Stimulated activated CD4-positive, alpha-beta T cell treated with anti-CD3 and anti-CD28 coated beads, Interleukin-4, amount 100 ng/mL, for 24 hours (primary cell): ENCODE measurements around the gene CNBP.
"Not testable (repeated sequence)": the region's sequence is repeated elsewhere in the genome, so short reads cannot be mapped to it uniquely, and the experiment has no call there.

Experiments
- DNase-seq: peaks from one replicate; pipeline ENCODE4 v3.0.0-alpha.2; 2020

CNBP gene

DNA sequence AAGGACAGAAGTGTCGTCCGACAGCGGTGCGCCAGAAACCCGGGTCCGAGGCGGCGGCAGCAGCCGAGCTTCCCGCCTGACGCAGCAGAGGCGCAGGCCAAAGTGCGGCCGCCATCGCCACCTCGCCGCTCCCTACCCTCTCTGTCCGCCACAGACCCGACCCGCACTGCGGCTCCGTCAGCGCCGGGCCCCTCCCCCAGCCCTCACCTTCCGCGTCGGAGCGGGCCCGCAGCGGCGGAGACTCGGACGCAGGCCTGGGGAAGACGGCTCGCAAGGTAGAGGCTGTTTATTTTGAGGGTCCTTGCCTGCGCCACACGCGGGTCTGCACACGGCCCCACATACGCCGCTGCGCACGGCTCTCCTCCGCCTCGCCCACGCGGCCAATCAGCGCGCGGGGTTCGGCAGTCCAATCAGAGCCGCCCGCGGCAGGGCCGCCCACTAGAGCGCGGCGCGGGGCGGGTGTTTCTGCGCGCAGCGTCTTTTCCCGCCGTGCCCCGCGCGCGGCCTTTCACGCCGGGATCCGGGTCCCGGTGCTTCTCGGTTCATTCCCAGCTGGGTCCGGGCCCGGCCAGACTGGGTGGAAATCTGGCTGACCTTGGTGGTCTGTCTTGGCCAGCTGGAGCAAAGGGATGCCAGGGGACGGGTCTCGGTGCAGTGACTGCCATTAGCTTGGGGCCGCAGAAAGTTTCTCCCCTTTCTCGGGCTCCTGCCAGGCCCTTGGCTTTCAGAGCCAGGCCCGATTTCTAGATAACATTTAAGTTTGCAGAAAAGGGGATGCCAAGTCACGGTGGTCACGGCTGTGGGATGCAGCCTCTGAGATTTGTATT is at the start of gene CNBP:
Gene CNBP, minus strand, starts transcription at position 328 of the 827 bp plus-strand sequence. CDS start 12,139 bp downstream, outside the sequence.
- peak; percentile 92 for DNase-seq

- no peak for DNase-seq
These were observed 47.8 kb upstream of the CNBP start for GRCh38 chr3:129231331-129232119.

- peak; percentile 41 for DNase-seq
These were observed 46.8 kb upstream of the CNBP start for GRCh38 chr3:129230311-129231019.

DNA sequence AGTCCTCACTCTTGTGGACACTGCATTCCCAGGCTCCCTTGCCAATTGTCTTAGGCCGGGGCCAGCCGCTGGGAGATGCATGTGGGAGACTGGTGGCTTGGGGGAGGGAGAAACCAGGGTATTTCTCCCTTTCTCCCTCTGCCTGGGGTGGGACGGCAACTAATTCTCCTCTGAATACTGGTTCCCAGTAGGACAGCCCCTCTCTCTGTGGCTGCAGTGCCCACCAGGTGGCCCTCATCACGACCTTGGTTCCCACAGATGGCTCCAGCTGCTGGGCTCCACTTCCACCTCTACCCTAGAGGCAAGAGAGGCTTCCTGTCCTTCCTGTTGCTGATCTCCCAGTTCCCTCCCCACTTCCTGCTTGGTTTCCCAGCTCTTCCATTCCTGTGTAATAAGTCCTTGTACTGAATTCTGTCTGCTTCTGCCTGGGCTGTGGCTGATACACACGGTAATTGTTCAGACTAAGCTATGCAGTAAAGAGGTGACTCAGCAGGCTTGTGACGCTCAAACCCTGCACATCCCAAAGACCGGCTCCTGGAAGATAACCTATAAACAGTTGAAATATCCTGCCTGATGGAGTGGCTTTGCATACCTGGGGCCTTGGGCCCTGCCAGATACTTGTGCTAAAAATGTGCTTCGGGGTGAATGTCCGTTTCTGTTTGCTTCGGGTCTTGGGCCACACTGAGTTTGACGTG is 45.3 kb upstream of the CNBP start:
- DNase-seq, result no peak

GRCh38 chr3:129226374-129226773 is 42.7 kb upstream of the CNBP start:
- DNase-seq, result no peak

- DNase-seq, result no peak
These were observed 41.3 kb upstream of the CNBP start for GRCh38 chr3:129224984-129225393.

DNA sequence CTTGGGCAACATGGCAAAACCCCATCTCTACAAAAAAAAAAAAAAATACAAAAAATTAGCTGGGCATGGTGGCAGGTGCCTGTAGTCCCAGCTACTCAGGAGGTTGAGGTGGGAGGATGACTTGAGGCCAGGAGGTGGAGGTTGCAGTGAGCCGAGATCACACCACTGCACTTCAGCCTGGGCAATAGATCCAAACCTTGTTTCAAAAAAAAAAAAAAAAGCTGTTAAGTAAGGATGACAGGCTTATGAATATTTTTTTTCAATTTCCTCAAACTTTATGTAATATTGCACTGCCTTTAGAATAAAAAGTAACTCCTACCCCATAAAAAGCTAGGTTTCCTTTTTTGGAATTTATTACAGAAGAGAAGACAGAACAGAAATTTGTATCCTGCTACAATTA is 40.7 kb upstream of the CNBP start:
- not testable (repeated sequence) for DNase-seq

DNA sequence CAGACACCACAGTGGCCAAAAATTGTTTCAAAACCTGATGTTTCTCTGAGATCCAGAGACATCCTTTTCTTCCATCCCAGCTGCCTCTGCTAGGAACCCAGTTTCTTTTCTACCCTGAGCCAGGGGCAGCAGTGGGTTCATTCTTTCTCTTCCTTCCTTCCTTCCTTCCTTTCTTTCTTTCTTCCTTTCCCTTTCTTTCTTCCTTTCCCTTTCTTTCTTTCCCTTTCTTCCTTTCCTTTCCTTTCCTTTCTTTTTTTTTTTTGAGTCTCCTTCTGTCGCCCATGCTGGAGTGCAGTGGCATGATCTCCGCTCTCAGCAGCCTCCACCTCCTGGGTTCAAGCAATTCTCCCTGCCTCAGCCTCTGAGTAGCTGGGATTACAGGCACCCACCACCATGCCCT is 35.0 kb upstream of the CNBP start:
- no peak for DNase-seq

GRCh38 chr3:129213238-129213637 is 29.5 kb upstream of the CNBP start:
- no peak for DNase-seq

- no peak for DNase-seq
These were observed 28.1 kb upstream of the CNBP start for GRCh38 chr3:129211772-129212171.

GRCh38 chr3:129211345-129211744 is 27.6 kb upstream of the CNBP start:
- no peak for DNase-seq

DNA sequence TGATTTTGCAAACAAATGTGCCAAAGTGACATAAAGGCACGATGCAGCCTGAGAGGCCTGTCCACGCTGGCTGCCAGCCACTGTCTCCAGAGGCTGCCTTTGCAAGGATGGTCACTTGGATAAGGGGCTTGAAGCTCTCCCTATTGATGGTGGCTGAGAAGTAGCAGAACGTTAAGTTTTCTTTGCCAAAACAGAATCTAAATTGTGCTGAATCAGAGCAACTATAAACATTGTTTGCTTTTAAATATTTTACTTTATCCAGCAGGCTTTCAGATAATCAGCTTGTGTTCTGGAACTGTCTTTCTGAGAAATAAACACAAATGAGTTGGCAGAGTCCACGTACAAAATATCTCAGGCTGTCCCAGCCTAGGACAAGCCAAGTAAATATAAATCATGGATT is 23.8 kb upstream of the CNBP start:
- no peak for DNase-seq

- no peak for DNase-seq
These were observed 21.6 kb upstream of the CNBP start for GRCh38 chr3:129205109-129205832.

GRCh38 chr3:129204473-129204872 is 20.8 kb upstream of the CNBP start:
- DNase-seq, result no peak

- no peak for DNase-seq
These were observed 15.7 kb upstream of the CNBP start for GRCh38 chr3:129199366-129199765.

DNA sequence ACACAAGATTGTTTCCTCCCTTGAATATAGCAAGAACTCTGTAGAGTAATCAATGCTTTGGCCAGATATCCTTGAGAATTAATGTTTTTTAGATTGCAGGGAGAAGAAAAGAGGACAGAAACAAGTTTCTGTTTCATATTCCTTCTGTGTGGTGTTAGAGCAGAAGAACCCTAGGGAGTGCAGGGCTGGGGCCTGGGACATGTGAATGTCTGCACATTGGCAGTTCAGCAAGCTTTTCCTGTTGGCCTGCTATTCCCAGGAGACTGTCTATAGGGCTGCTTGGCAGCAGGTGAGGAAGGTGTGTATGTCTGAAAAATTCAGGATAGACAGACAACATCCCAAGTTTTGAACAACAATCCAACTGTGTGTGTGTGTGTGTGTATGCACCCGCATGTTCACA is 13.6 kb upstream of the CNBP start:
- no peak for DNase-seq

GRCh38 chr3:129196601-129197000 is 12.9 kb upstream of the CNBP start:
- DNase-seq, result no peak

GRCh38 chr3:129195731-129196256 is 12.1 kb upstream of the CNBP start:
- DNase-seq, result no peak

DNA sequence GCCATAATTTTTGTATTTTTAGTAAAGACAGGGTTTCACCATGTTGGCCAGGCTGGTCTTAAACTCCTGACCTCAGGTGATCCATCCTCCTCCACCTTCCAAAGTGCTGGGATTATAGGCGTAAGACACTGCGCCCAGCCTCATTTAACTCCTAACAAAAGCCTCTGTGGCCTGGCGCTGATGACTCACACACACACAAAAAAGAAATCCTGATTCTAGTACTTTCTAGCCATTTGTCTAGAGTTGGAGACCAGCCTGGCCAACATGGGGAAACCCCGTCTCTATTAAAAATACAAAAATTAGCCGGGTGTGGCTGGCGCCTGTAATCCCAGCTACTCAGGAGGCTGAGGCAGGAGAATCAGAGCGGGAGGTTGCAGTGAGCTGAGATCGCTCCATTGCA is 6.1 kb upstream of the CNBP start:
- not testable (repeated sequence) for DNase-seq

GRCh38 chr3:129187857-129188256 is 4.2 kb upstream of the CNBP start:
- DNase-seq, result no peak

- no peak for DNase-seq
These were observed 2.1 kb upstream of the CNBP start for GRCh38 chr3:129185783-129186182.
